Nephron (organoid): ENCODE results near the gene HSPA5.

Experiments
- H3K27ac Mint-ChIP-seq, 3 experiments: 2 replicates each; pipeline ENCODE4 v1.8.0; 2020; ENCODE audit warnings: mixed read lengths in 3 of 3, mild to moderate bottlenecking in 2 of 3, moderate library complexity in 1 of 3
- H3K27me3 Mint-ChIP-seq: 2 replicates; pipeline ENCODE4 v1.8.0; 2021; ENCODE audit warnings: low read depth, mild to moderate bottlenecking, moderate library complexity, mixed read lengths
- H3K36me3 Mint-ChIP-seq: 2 replicates; pipeline ENCODE4 v1.8.0; 2020; ENCODE audit warnings: low read depth, mixed read lengths
- H3K4me1 Mint-ChIP-seq: 2 replicates; pipeline ENCODE4 v1.8.0; 2020; ENCODE audit warnings: mixed read lengths
- H3K4me3 Mint-ChIP-seq, 3 experiments: 2 replicates each; pipeline ENCODE4 v1.8.0; 2020; ENCODE audit warnings: mild to moderate bottlenecking in 3 of 3, mixed read lengths in 3 of 3, moderate library complexity in 2 of 3
- H3K9me3 Mint-ChIP-seq: 2 replicates; pipeline ENCODE4 v1.8.0; 2020; ENCODE audit warnings: mixed read lengths
- TF ChIP-seq, protein P1 (sequence below), 3 experiments: fragments of 200-600 bp; sonication (generic); IDR thresholded peaks; one replicate each; pipeline ENCODE4 v1.5.0; 2021; ENCODE audit warnings: antibody characterized with exemption in 3 of 3; ENCODE audit not compliant: unreplicated experiment in 3 of 3

The HSPA5 gene

DNA sequence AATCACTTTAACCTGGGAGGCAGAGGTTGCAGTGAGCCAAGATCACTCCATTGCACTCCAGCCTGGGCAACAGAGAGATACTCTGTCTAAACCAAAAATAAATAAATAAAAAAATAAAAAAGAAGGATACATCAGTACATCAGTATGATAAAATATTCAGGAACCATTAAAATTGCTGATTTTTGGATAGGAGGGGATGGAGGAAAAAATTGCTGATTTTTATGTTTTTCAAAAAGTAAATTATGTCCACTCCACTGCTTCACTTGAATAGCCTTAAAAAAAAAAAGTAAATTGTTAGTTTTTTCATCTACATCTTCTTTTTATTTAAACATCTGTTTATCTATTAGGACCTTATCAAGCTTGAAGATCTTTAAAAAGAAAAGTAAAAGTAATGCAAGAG is 13.1 kb upstream of the HSPA5 start:
- Mint-ChIP-seq H3K27ac (no peak overlapping the region), H3K4me1 (peaks cover 9% of the 10 kb centered on the region), H3K9me3 (no peaks in the 10 kb centered on the region), H3K36me3 (no peaks in the 10 kb centered on the region), H3K27me3 (no peaks in the 10 kb centered on the region), H3K4me3 (no peak overlapping the region)
- TF ChIP-seq, protein P1, sequence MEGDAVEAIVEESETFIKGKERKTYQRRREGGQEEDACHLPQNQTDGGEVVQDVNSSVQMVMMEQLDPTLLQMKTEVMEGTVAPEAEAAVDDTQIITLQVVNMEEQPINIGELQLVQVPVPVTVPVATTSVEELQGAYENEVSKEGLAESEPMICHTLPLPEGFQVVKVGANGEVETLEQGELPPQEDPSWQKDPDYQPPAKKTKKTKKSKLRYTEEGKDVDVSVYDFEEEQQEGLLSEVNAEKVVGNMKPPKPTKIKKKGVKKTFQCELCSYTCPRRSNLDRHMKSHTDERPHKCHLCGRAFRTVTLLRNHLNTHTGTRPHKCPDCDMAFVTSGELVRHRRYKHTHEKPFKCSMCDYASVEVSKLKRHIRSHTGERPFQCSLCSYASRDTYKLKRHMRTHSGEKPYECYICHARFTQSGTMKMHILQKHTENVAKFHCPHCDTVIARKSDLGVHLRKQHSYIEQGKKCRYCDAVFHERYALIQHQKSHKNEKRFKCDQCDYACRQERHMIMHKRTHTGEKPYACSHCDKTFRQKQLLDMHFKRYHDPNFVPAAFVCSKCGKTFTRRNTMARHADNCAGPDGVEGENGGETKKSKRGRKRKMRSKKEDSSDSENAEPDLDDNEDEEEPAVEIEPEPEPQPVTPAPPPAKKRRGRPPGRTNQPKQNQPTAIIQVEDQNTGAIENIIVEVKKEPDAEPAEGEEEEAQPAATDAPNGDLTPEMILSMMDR (IDR thresholded peaks at IDR 0.05; ENCODE audit: unreplicated experiment in 3 of 3) = no peak

DNA sequence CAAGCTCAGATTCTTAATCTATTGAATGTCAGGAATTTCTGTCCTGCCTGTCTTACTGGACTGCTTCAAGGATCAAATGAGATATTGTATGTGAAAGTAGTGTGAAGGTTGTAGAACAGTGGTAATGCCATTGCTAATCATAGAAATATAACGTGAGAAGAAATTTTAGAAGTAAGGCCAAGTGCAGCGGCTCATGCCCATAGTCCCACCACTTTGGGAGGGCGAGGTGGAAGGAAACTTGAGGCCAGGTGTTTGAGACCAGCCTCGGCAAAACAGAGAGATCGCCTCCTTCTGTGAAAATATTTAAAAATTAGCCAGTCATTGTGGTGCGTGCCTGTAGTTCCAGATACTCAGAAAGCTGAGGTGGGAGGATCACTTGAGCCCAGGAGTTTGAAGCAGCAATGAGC is 5.1 kb upstream of the HSPA5 start:
- H3K4me1 Mint-ChIP-seq = no peaks in the 10 kb centered on the region
- TF ChIP-seq, protein P1 (IDR thresholded peaks at IDR 0.05; ENCODE audit: unreplicated experiment in 3 of 3) = no peak
- no peak overlapping the region for H3K27ac Mint-ChIP-seq
- H3K36me3 Mint-ChIP-seq = peaks cover 1% of the 10 kb centered on the region
- no peaks in the 10 kb centered on the region for H3K27me3 Mint-ChIP-seq
- H3K4me3 Mint-ChIP-seq = no peak overlapping the region
- no peaks in the 10 kb centered on the region for H3K9me3 Mint-ChIP-seq

DNA sequence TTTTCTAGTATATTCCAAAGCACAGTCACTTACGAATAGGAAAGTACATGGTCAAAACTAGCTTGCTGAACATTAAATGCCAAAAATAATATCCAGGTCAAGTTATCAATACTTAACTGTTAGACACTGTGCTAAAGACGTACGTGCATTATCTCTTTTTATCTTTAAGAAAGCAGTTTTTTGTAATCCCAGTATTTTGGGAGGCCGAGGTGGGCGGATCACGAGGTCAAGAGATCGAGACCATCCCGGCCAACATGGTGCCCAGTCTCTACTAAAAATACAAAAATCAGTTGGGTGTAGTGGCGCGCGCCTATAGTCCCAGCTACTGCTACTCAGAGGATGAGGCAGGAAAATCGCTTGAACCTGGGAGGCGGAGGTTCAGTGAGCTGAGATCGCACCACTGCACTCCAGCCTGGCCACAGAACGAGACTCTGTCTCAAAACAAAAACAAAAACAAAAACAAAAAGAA is 2.7 kb upstream of the HSPA5 start:
- Mint-ChIP-seq H3K4me3 (peak overlapping the region; percentile 68 to 82 (median 81)), H3K27ac (peak overlapping the region; percentile 30 to 87 (median 55)), H3K27me3 (no peaks in the 10 kb centered on the region), H3K4me1 (peaks cover 6% of the 10 kb centered on the region), H3K9me3 (no peaks in the 10 kb centered on the region), H3K36me3 (peaks cover 21% of the 10 kb centered on the region)
- TF ChIP-seq, protein P1 (IDR thresholded peaks at IDR 0.05; ENCODE audit: unreplicated experiment in 3 of 3) = no peak

DNA sequence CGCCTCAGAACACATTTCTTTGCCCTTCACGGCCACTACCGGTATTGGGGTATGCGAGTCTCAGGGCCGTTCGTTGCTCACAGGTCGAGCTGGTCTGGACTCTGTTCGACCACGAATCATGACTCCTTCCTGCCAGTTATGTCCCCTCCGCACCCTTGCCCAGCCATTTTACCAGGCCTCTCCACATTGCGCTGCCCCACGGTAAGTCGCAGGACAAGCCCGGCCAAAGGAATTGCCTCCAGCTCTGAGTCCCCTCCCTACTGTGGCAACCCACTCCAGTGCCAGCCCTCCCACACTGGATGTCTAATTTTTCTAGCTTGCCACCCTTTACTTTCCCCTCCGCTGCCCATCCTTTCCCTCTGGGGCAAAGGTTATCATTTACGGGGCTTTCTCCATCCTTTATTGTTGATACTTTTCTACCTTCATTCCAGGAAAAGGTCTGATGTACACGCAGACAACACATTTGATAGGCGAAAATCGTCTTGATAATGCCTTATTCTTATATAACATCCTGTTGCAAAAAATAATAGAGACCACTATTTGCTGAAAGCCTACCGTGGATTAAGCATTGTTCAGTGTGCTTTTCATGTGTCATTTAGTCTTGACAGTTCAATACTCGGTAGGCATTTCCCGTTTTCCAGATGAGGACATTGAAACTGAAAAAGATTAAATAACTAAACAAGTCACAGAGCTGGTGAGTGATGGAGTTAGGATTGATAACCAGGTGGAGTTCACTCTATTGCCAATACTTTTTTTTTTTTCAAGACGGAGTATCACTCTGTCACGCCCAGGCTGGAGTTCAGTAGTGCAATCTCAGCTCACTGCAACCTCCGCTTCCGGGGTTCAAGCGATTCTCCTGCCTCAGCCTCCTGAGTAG is 958 bp upstream of the HSPA5 start:
- Mint-ChIP-seq H3K4me1 (peaks cover 23% of the 10 kb centered on the region), H3K9me3 (no peaks in the 10 kb centered on the region), H3K27me3 (no peaks in the 10 kb centered on the region), H3K36me3 (peaks cover 39% of the 10 kb centered on the region), H3K27ac (peak overlapping the region; percentile 91 to 99 (median 98)), H3K4me3 (peak overlapping the region; percentile 94 to 96 (median 95))
- TF ChIP-seq, protein P1 (IDR thresholded peaks at IDR 0.05; ENCODE audit: unreplicated experiment in 3 of 3) = no peak

DNA sequence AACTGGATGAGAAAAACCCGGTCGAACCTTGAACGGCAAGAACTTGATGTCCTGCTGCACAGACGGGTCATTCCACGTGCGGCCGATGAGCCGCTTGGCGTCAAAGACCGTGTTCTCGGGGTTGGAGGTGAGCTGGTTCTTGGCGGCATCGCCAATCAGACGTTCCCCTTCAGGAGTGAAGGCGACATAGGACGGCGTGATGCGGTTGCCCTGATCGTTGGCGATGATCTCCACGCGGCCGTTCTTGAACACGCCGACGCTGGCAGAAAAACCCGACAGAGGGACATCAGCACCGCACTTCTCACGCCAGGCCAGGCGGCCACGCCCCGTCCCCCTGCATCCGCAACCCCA is 519 bp downstream of the HSPA5 start:
- H3K27ac Mint-ChIP-seq = peak overlapping the region; percentile 91 to 99 (median 98)
- H3K4me3 Mint-ChIP-seq = peak overlapping the region; percentile 94 to 96 (median 95)
- H3K4me1 Mint-ChIP-seq = peaks cover 38% of the 10 kb centered on the region
- H3K27me3 Mint-ChIP-seq = no peaks in the 10 kb centered on the region
- TF ChIP-seq, protein P1 (IDR thresholded peaks at IDR 0.05; ENCODE audit: unreplicated experiment in 3 of 3) = no peak
- no peaks in the 10 kb centered on the region for H3K9me3 Mint-ChIP-seq
- peaks cover 53% of the 10 kb centered on the region for H3K36me3 Mint-ChIP-seq
